ENCODE measurements around the gene ZNF423. TPM values are rescaled to one million over a fixed set of nuclear protein-coding genes. Genes with fewer than 3 reads are reported as not detected.

Gene ZNF423
- total RNA-seq, 2 experiments from 2014 or later, result not detected

DNA sequence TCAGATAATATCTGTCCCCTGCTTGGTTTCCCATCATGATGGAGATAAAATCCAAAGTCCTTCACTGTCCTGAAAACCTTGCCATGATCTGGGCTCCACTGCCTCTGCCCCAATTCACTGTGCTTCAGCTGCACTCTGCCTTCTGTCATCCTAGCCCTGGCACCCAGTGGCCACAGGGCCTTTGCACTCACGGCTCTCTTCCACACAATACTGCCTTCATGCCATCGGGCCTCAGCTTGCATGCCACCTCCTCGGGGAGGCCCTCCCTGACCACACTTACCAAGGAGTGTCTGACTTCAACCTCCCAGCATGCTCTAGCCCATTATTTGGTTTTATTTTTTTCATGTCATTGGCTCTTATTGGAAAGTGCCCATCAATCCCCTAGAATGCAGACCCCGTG lies 336.2 kb downstream of the ZNF423 start:
- CTCF ChIA-PET, result no interaction called here
- Mint-ChIP-seq H3K4me1 (ENCODE audit: low read depth) (peaks cover 9% of the 10 kb centered on the region), H3K4me3 (no peak overlapping the region), H3K27me3 (no peaks in the 10 kb centered on the region), H3K9me3 (no peaks in the 10 kb centered on the region), H3K27ac (no peak overlapping the region), H3K36me3 (ENCODE audit: low read depth) (no peaks in the 10 kb centered on the region)
- intact Hi-C loops (cut with micrococcal nuclease), result no loop called here
- POLR2A ChIA-PET, result no interaction called here
- TF ChIP-seq, protein P1, sequence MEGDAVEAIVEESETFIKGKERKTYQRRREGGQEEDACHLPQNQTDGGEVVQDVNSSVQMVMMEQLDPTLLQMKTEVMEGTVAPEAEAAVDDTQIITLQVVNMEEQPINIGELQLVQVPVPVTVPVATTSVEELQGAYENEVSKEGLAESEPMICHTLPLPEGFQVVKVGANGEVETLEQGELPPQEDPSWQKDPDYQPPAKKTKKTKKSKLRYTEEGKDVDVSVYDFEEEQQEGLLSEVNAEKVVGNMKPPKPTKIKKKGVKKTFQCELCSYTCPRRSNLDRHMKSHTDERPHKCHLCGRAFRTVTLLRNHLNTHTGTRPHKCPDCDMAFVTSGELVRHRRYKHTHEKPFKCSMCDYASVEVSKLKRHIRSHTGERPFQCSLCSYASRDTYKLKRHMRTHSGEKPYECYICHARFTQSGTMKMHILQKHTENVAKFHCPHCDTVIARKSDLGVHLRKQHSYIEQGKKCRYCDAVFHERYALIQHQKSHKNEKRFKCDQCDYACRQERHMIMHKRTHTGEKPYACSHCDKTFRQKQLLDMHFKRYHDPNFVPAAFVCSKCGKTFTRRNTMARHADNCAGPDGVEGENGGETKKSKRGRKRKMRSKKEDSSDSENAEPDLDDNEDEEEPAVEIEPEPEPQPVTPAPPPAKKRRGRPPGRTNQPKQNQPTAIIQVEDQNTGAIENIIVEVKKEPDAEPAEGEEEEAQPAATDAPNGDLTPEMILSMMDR (IDR thresholded peaks at IDR 0.05), result no peak
- ATAC-seq (no peak), DNase-seq (no peak)

DNA sequence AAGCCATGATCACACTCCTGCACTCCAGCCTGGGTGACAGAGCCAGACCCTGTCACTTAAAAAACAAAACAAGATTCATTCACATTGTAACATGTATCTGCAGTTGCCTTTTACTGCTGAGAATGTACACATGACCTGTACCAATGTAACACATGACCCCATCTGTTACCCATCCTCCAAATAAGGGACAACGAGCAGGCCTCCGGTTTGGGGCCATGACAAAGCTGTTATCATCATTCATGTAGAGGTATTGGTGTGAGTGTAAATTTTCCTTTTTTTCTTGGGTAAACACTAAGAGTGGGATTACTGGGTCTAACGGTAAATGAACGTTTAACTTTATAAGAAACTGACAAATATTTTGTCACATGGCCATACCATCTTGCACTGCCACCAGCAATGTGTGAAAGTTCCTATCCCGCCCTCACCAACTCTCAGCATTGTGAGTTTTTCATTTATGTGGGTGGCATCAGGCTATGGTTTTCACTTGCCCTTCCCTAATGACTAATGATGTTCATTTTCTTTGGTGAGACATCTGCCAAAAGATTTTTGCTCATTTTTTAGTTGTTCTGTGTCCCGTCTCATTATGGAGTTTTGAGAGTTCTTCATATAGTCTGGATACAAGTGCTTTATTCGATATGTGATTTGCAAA lies 336.8 kb downstream of the ZNF423 start:
- Mint-ChIP-seq H3K36me3 (ENCODE audit: low read depth) (no peaks in the 10 kb centered on the region), H3K4me1 (ENCODE audit: low read depth) (peaks cover 9% of the 10 kb centered on the region), H3K4me3 (no peak overlapping the region), H3K27me3 (no peaks in the 10 kb centered on the region), H3K27ac (no peak overlapping the region), H3K9me3 (no peaks in the 10 kb centered on the region)
- intact Hi-C loops (cut with micrococcal nuclease), result no loop called here
- ChIA-PET CTCF (no interaction called here), POLR2A (no interaction called here)
- ATAC-seq, result no peak
- TF ChIP-seq, protein P1 (IDR thresholded peaks at IDR 0.05), result no peak
- no peak for DNase-seq

DNA sequence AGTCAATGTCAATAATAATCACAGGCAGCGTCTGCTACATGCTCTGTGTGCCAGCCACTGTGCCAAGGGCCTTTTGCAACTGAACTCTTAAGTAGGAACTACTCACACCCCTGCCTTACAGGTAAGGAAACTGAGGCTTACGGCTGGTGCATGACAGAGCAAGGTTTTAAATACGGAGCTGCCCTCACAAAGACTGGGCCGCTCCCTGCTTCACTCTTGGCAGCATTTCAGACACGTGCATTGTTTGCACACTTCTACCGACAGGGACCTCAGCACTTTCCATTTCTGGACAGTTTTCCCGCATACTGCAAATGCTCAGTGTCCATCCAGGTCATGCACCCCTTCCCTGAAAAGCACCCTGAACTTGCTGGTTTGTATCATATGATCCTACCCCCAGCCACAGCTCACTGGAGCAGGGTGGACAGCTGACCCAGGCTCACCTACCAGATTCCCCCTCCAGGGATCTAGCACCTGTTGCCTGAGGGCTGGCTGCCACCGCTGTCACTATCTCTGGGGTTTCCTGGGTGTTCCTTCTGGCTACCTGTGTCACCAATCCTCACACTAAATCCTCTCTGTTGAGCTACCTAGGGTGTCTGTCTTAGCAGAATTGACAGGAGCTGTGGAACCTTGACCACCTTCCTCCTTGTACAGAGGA lies 339.4 kb downstream of the ZNF423 start:
- H3K4me3 Mint-ChIP-seq, result no peak overlapping the region

DNA sequence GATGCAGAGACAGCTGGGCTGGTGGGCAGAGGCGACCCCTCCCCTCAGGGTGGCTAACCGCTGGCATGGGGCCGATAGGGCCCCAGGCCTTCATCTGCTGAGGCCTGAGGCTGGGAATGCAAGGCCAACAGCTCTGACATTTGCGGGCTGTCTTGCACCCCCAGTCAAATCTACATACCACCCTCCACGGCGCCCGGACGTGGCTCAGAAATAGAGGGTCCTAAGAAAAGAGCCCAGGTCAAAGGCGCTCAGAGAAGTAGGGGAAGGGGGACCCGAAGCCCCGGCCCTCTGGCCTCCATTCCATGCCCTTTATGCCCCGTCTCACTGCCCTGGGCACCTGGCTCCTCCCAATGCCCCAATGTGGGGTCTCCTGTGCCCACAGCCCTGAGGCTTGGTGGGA lies 340.1 kb downstream of the ZNF423 start:
- CTCF ChIA-PET, result no interaction called here
- intact Hi-C loops (cut with micrococcal nuclease), result no loop called here
- TF ChIP-seq, protein P1 (IDR thresholded peaks at IDR 0.05), result no peak
- Mint-ChIP-seq H3K9me3 (no peaks in the 10 kb centered on the region), H3K4me3 (no peak overlapping the region), H3K27ac (no peak overlapping the region), H3K27me3 (no peaks in the 10 kb centered on the region), H3K4me1 (ENCODE audit: low read depth) (peaks cover 9% of the 10 kb centered on the region), H3K36me3 (ENCODE audit: low read depth) (no peaks in the 10 kb centered on the region)
- DNase-seq, result no peak
- no peak for ATAC-seq
- POLR2A ChIA-PET, result no interaction called here

More for the DNA sequence above, 339.4 kb downstream of the ZNF423 start:
- ATAC-seq (no peak), DNase-seq (no peak)
- H3K27me3 Mint-ChIP-seq, result no peaks in the 10 kb centered on the region
- H3K9me3 Mint-ChIP-seq, result no peaks in the 10 kb centered on the region
- POLR2A ChIA-PET, result no interaction called here
- H3K27ac Mint-ChIP-seq, result no peak overlapping the region
- H3K4me1 Mint-ChIP-seq (ENCODE audit: low read depth), result peaks cover 9% of the 10 kb centered on the region
- no peaks in the 10 kb centered on the region for H3K36me3 Mint-ChIP-seq (ENCODE audit: low read depth)
- CTCF ChIA-PET, result no interaction called here
- intact Hi-C loops (cut with micrococcal nuclease), result no loop called here
- TF ChIP-seq, protein P1 (IDR thresholded peaks at IDR 0.05), result no peak

DNA sequence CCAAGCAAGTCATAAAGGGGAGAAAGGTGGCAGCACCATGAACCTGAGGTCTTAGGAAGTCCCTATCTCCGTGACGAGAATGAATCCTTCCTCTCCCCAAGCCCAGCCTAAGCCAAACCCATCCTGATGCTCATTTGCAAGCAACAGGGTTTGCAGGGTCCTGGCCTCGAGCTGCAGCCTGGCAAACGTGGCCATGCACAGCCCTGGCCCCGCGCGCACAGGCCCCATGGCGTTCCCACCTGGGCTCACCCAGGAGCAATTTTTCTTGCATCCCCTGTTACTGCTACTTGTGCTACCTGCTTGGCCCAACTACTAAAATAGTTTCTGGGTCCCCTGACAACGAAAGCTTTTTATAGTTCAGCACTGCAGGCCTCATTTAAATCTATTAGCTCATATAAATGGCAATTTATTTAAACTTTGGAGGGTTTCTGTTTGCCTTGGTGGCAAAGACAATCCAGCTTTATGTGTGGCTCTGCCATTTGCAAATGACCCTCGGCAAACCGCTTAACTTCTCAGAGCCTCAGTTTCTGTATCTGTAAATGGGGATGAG lies 340.8 kb downstream of the ZNF423 start:
- CTCF ChIA-PET, result interaction anchor here (0.9 to 1.5 kb wide), 2 partner anchors 8 to 77 kb away, joined by 3 read pairs; no protein-coding TSS in a partner anchor
- DNase-seq, result no peak
- Mint-ChIP-seq H3K4me3 (no peak overlapping the region), H3K27me3 (no peaks in the 10 kb centered on the region), H3K36me3 (ENCODE audit: low read depth) (no peaks in the 10 kb centered on the region), H3K27ac (no peak overlapping the region), H3K4me1 (ENCODE audit: low read depth) (peaks cover 9% of the 10 kb centered on the region), H3K9me3 (no peaks in the 10 kb centered on the region)
- intact Hi-C loops (cut with micrococcal nuclease), result no loop called here
- no peak for ATAC-seq
- POLR2A ChIA-PET, result no interaction called here
- TF ChIP-seq, protein P1 (IDR thresholded peaks at IDR 0.05), result no peak

Data from activated CD8-positive, alpha-beta T cell treated with anti-CD3 and anti-CD28 coated beads for 36 hours (primary cell).